CD14-positive monocyte (primary cell): ENCODE data around the gene SYNJ2. TPM values are rescaled to one million over a fixed set of nuclear protein-coding genes. Genes with fewer than 3 reads are reported as not detected.

Experiments
- DNase-seq, 3 donors: peaks; one replicate each; pipeline ENCODE4 v3.0.0-alpha.2; 2011 to 2022
- H2AFZ ChIP-seq: 2 replicates; pipeline ENCODE4 v1.6.0; 2012; ENCODE audit warnings: mild to moderate bottlenecking, low read depth, low read length, inconsistent platforms; ENCODE audit not compliant: insufficient read depth, poor library complexity, severe bottlenecking
- H3K27ac ChIP-seq, 2 donors: 1 replicate in 1 of 2; 2 replicates in 1 of 2; pipeline ENCODE4 v1.5.1; 2012 to 2013; ENCODE audit warnings: low read length in 2 of 2, control low read depth in 1 of 2, inconsistent platforms in 1 of 2, low read depth in 1 of 2, mild to moderate bottlenecking in 1 of 2
- H3K27me3 ChIP-seq, 2 donors: one replicate each; pipeline versions ENCODE4 v1.6.0 to v1.6.1; 2011 to 2013; ENCODE audit warnings: low read length in 2 of 2; ENCODE audit not compliant: control insufficient read depth in 2 of 2, insufficient read depth in 2 of 2
- H3K36me3 ChIP-seq, 2 donors: replicated peaks in 1 of 2; 1 replicate in 1 of 2; 2 replicates in 1 of 2; pipeline versions ENCODE4 v1.5.1 to v1.6.1; 2012 to 2013; ENCODE audit warnings: low read length in 2 of 2, control low read depth in 1 of 2, inconsistent platforms in 1 of 2, mild to moderate bottlenecking in 1 of 2; ENCODE audit not compliant: insufficient read depth in 2 of 2, control insufficient read depth in 1 of 2
- H3K4me1 ChIP-seq, 2 donors: 1 replicate in 1 of 2; 2 replicates in 1 of 2; pipeline versions ENCODE4 v1.5.1 to v1.6.1; 2012 to 2013; ENCODE audit warnings: low read length in 2 of 2, control low read depth in 1 of 2, inconsistent platforms in 1 of 2, mild to moderate bottlenecking in 1 of 2, moderate library complexity in 1 of 2; ENCODE audit not compliant: insufficient read depth in 2 of 2, control insufficient read depth in 1 of 2
- H3K4me2 ChIP-seq: replicated peaks from 2 replicates; pipeline ENCODE3; 2012; ENCODE audit warnings: low read length, moderate library complexity, mild to moderate bottlenecking; ENCODE audit not compliant: poor library complexity, severe bottlenecking; ENCODE audit errors: extremely low read depth
- H3K4me3 ChIP-seq, 3 experiments: fragments of 200-600 bp in 1 of 3; sonication (generic) in 1 of 3; replicated peaks in 1 of 3; 1 replicate in 2 of 3; 2 replicates in 1 of 3; pipeline ENCODE4 v1.5.1; 2011 to 2013; ENCODE audit warnings: low read length in 3 of 3, mild to moderate bottlenecking in 3 of 3, control low read depth in 2 of 3, low read depth in 2 of 3, inconsistent platforms in 1 of 3, moderate library complexity in 1 of 3
- H3K79me2 ChIP-seq: 2 replicates; pipeline ENCODE4 v1.6.0; 2012; ENCODE audit warnings: mild to moderate bottlenecking, control low read depth, inconsistent platforms, low read length, moderate library complexity; ENCODE audit not compliant: insufficient read depth
- H3K9ac ChIP-seq: 2 replicates; pipeline ENCODE4 v1.6.0; 2017; ENCODE audit warnings: low read length, mild to moderate bottlenecking; ENCODE audit not compliant: insufficient read depth, poor library complexity, severe bottlenecking
- H3K9me3 ChIP-seq, 2 donors: replicated peaks in 1 of 2; 1 replicate in 1 of 2; 2 replicates in 1 of 2; pipeline versions ENCODE4 v1.5.1 to v1.6.1; 2012 to 2013; ENCODE audit warnings: low read length in 2 of 2, control low read depth in 1 of 2; ENCODE audit not compliant: control insufficient read depth in 1 of 2, insufficient read depth in 1 of 2
- H4K20me1 ChIP-seq: 2 replicates; pipeline ENCODE4 v1.6.0; 2012; ENCODE audit warnings: mild to moderate bottlenecking, low read length, control low read depth, moderate library complexity; ENCODE audit not compliant: insufficient read depth
- H3K27ac Mint-ChIP-seq, 7 donors: one replicate each; pipeline ENCODE4 v1.8.0; 2020; ENCODE audit warnings: mild to moderate bottlenecking in 7 of 7, mixed read lengths in 7 of 7, moderate library complexity in 6 of 7, inconsistent platforms in 2 of 7
- H3K27me3 Mint-ChIP-seq, 3 donors: one replicate each; pipeline ENCODE4 v1.8.0; 2021 to 2022; ENCODE audit warnings: low read depth in 3 of 3, mild to moderate bottlenecking in 3 of 3, mixed read lengths in 3 of 3, moderate library complexity in 3 of 3, inconsistent platforms in 1 of 3
- H3K36me3 Mint-ChIP-seq, 2 donors: one replicate each; pipeline ENCODE4 v1.8.0; 2020; ENCODE audit warnings: mixed read lengths in 2 of 2, inconsistent platforms in 1 of 2, mild to moderate bottlenecking in 1 of 2
- H3K4me1 Mint-ChIP-seq: one replicate; pipeline ENCODE4 v1.8.0; 2020; ENCODE audit warnings: mild to moderate bottlenecking, mixed read lengths
- H3K4me3 Mint-ChIP-seq, 2 donors: one replicate each; pipeline ENCODE4 v1.8.0; 2020; ENCODE audit warnings: mild to moderate bottlenecking in 2 of 2, mixed read lengths in 2 of 2, moderate library complexity in 1 of 2
- H3K9me3 Mint-ChIP-seq, 7 donors: one replicate each; pipeline ENCODE4 v1.8.0; 2020 to 2022; ENCODE audit warnings: mixed read lengths in 7 of 7, mild to moderate bottlenecking in 6 of 7, moderate library complexity in 6 of 7, inconsistent platforms in 2 of 7
- CTCF ChIP-seq: fragments of 200-600 bp; IDR thresholded peaks from one replicate; pipeline ENCODE4 v1.8.0; 2022; ENCODE audit warnings: antibody characterized with exemption, mild to moderate bottlenecking
- WGBS: methylation state at CpG from one replicate; pipeline ENCODE4 v1.1.5; 2013; ENCODE audit warnings: missing lambda C conversion rate; ENCODE audit not compliant: insufficient coverage; 5-methylcytosine and 5-hydroxymethylcytosine counted together
- intact Hi-C, 2 donors: fragments of 100-400 bp; cut with micrococcal nuclease; formaldehyde crosslinking; loops; one replicate each; pipeline versions ENCODE4 v1.15.0 to v1.15.1; 2023
- polyA plus RNA-seq, 3 donors: library from polyadenylated mRNA; depleted of rRNA in 1 of 3; unstranded in 2 of 3; stranded (reverse) in 1 of 3; fragments of 300-500 nt in 2 of 3; fragments of >200 nt in 1 of 3; fragmentation: Illumina TruSeq in 2 of 3; gene quantifications; 1 replicate in 2 of 3; 2 replicates in 1 of 3; pipeline ENCODE4 v1.2.3, GENCODE V29; 2012 to 2021

SYNJ2 gene
- polyA plus RNA-seq, 3 donors = 0.82 to 2.0 (median 1.6) TPM

GRCh38 chr6:157943249-157943963, 38.3 kb upstream of the SYNJ2 start:
- Histone ChIP-seq H2AFZ (no peak overlapping the region), H3K9me3 (no peaks in the 10 kb centered on the region), H3K9ac (no peak overlapping the region), H3K36me3 (peaks cover 21 to 68% of the 10 kb centered on the region in 2 donors), H3K4me3 (no peak overlapping the region), H3K27me3 (no peaks in the 10 kb centered on the region), H3K79me2 (no peaks in the 10 kb centered on the region), H3K27ac (no peak overlapping the region), H4K20me1 (no peaks in the 10 kb centered on the region), H3K4me1 (no peaks in the 10 kb centered on the region), H3K4me2 (no peak overlapping the region)
- peaks cover 0 to 1% (median 0%) of the 10 kb centered on the region in 3 donors for H3K27me3 Mint-ChIP-seq
- no peak for TF ChIP-seq CTCF
- H3K4me3 Mint-ChIP-seq = no peak overlapping the region
- H3K4me1 Mint-ChIP-seq = no peaks in the 10 kb centered on the region
- H3K36me3 Mint-ChIP-seq = peaks cover 54 to 66% of the 10 kb centered on the region in 2 donors
- no peaks in the 10 kb centered on the region for H3K9me3 Mint-ChIP-seq
- intact Hi-C loops = no loop called here
- WGBS = 100% methylated on average over 8 of the region's 16 CpGs
- H3K27ac Mint-ChIP-seq = no peak overlapping the region
- no peak for DNase-seq

GRCh38 chr6:157943964-157944283, 37.7 kb upstream of the SYNJ2 start:
- 95% methylated on average over 11 of the region's 15 CpGs for WGBS
- Histone ChIP-seq H3K4me1 (no peaks in the 10 kb centered on the region), H3K36me3 (peaks cover 17 to 63% of the 10 kb centered on the region in 2 donors), H3K27me3 (no peaks in the 10 kb centered on the region), H3K4me2 (no peak overlapping the region), H4K20me1 (no peaks in the 10 kb centered on the region), H2AFZ (no peak overlapping the region), H3K4me3 (no peak overlapping the region), H3K27ac (no peak overlapping the region), H3K79me2 (no peaks in the 10 kb centered on the region), H3K9me3 (no peaks in the 10 kb centered on the region), H3K9ac (no peak overlapping the region)
- H3K4me1 Mint-ChIP-seq = no peaks in the 10 kb centered on the region
- peaks cover 0 to 1% (median 0%) of the 10 kb centered on the region in 7 donors for H3K9me3 Mint-ChIP-seq
- no peak overlapping the region for H3K27ac Mint-ChIP-seq
- intact Hi-C loops = no loop called here
- H3K27me3 Mint-ChIP-seq = peaks cover 0 to 1% (median 0%) of the 10 kb centered on the region in 3 donors
- peaks cover 50 to 61% of the 10 kb centered on the region in 2 donors for H3K36me3 Mint-ChIP-seq
- no peak for TF ChIP-seq CTCF
- no peak for DNase-seq
- no peak overlapping the region for H3K4me3 Mint-ChIP-seq
